ENCODE results near the gene CSRNP3.

The CSRNP3 gene

DNA sequence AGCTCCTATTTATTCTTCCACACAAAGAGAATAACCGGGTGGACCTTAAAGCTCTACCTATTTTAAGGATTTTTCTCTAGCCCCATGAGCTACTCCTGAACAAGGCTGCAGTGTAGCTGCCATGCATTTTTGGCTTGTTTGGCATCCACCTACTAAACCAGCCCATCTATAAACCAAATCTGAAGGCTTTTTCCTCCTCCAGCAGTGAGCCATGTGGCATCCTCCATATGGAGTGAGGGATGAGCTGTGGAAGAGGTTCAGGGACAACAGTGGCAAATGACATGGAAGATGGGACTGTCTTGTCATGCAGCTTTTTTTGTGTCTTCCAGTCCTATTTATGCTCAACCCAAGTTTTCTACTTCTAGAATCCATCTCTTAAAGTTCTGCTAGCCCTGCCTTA, 224.3 kb downstream of the CSRNP3 start:
- no peak for DNase-seq

DNA sequence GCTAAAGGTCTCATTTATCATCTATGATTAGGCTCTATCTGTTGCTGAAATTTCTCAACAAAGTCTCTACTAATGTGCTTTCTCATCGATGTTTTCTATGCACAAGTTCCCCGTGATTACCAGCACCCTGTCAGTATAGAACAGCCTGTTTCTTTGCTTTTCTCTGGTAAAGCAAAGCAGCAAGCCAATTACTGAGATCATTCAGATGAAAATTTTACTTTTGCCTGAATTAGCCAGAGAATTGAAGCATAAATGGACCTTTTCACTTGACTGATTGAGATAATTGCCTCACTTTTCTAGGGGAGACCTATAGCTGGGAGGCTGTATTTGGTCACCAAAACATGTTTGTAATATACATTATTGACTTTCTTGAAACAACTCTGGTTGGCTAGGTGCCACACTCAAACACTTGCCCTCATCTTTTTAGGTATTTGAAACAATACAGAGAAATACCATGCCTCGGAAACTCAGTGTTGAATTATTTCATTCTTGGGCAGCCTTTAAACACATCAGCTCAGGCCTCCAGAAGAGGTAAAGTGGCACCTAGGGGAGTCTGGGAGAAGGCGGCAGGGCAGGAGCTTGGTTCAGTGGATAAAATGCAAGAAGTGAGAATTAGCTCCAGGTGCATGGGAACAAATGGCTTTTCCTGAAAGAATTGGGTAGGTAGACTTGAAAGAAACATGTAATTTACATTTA, 228.4 kb downstream of the CSRNP3 start:
- no peak for DNase-seq

DNA sequence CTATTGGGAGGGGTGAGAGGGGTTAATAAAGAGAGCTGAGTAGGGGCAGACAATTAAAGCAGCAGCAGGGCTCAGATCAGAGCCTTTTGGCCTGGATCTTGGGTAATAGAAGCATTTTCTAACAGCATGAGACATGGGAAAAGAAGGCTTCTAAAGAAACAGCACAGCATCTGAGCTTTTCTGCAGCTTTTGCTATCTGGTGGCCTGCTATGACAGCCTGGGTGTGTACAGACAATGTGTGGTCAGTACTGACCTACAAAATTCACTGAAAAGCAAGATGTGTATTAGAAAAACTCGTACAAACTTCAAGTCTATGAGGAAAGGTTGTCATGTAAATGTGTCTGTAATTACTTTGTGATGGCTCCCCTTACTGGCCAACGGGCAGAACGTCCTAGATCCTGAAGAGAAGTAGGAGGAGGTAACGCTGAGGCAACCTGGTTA, 229.0 kb downstream of the CSRNP3 start:
- peak; percentile 30 for DNase-seq

DNA sequence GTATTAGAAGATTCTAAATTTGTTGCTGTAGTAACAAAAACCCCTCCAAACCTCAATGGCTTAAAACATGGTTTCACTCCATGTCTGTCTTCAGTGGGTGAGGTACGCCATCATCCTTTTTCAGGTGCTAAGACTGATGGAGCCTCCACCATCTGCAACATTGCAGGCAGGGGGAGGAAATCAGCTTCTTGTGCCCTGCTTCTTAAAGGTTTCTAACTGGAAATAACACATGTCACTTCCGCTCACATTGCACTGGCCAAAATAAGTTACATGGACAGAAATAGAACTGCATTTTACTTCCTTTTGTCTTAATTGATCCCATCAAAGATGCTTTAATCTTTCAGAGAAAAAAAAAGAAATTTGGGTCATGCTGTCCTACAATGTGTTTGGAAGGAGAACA, 230.4 kb downstream of the CSRNP3 start:
- no peak for DNase-seq

DNA sequence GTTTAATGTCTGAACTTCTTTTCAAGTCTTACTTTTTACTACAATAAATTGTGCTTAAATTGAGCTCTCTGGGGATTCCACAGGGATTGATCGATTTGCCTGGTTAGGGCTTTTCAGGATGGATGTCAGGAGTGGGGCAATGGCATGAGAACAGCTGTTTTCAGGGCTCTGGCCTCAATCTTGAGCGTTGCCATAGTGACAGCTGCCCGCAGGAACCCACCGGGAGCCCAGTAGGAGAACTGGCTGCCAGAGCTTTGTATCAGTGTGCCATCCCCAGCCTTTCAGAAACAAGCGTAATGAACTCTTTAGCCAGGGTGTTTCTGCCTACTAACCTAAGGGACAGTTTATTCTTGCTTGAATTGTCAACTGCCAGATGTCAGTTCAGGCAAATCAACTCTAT, 231.0 kb downstream of the CSRNP3 start:
- DNase-seq = no peak

DNA sequence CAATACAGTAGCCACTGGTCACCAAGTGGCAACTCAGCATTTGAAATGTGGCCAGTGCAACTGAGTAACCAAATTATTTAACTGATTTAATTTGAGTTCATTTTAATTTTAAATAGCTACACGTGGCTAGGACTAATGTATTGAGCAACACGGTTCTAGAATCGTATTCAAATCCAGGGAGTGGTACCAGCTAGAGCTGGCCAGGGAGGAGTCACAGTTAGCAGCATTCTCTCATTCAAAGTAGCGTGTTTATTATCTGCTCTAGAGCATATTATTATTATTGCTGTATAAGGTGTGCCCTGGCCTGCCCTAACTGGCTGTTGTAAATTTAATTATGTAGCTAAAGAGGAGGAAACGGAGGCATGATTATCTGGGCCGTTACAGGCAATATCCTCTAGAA, 231.6 kb downstream of the CSRNP3 start:
- DNase-seq = no peak

DNA sequence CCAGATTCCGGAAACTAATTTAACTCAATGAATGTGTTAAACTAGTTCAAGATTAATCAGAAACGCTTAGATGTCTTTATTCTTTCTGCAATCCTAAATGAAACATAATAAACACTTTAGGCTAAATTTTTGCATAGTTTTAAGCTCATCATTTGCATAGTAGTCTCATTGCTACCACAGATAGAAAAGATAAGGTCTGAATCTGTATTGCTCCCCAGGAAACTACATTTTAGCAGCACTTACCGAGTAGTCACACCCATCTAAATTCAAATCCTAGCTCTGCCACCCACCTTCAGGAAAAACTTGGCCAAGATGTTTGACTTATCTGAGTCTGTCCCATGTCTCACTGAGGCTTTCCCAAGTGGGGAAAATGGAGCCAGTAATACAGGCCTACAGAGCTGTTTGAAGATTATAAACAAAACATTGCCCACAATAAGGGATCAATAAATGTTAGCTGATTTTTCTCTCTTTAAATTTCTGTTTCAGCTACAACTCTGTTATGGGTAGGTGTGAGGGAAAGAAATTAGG, 237.5 kb downstream of the CSRNP3 start:
- no peak for DNase-seq

DNA sequence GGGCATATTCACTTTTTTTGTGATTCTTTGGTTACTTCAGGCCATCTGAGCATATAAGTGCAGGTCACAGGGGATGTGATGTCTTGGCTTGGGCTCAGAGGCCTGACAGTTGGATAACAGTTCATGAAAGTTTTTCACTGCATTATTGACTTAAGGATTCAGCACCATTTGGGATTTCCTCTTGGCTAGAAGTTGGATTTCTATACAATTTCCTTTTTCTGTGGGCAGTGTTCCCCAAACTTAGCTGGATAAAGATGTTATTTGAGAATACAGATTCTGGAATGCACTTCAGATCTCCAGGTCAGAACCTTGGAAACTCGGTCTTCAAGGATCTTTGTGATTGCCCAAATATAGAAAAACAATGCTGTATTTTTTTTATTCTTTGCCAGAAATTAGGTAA, 246.6 kb downstream of the CSRNP3 start:
- DNase-seq = no peak

DNA sequence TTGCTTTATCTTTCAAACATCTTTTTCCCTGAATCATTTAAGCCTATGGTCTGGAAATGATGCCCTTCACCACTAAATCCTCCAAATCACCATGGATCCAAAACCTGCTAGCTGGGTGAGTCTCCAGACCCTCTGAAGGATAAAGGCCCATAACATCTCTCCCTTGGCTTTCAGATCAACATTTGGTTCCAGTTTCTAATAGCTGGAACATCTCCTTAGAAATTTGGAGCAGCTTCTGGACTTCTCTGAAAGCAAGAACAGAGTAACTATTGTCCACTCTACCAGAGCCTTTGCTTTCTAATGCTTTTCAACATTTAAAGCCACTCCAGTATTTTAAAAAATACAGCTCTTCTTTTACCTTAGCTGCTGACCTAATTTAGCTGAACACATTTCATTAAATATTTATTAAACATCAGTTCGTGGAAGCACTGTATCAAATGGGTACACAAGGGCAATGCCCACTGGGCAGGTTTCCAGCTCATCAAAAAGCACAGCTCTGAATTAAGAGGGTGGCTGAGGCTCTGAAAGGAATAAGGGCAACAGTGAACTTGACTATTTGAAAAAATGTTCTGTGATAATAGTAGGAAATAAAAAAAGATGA, 249.2 kb downstream of the CSRNP3 start:
- no peak for DNase-seq

DNA sequence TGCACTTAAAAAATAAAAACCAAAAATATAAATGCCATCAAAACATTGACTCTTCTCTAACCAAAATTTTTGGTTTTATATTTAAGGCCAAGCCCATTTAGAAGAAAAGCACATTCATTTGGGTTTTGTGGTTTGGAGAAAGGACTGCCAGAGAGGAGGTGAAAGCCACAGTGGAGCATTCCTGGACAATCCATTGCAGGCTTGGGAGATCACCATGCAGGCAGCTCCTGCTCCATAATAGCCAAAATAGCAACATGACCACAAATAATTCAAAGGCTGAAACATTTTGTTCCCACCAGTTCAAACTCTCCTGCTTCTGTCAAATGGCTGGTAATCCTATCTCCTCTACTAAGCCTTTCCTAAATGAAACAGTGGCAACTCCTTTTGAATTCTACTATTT, 251.0 kb downstream of the CSRNP3 start:
- peak; percentile 63 for DNase-seq

DNA sequence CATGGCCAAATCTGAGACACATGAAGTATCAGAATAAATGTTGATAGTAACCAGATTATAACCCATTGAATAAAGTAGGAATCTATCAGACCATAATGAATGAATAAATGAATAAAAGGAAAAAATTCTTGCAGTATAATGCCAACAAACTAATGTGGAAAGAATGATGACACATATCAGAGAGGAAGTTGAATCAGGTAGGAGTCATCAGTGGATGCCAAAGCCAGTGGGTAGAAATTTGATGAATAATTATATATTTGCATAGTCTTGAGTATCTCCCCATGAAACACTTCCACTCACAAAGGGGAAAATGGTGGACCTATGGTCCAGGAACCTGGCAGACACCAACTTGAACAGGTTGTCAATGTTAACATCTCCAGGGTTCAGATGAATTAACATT, 255.9 kb downstream of the CSRNP3 start:
- peak; percentile 70 for DNase-seq

Data from NCI-H226 (cell line).